Endodermal cell (in vitro differentiated cells): ENCODE measurements around the gene ARHGAP22. TPM values are rescaled to one million over a fixed set of nuclear protein-coding genes. Genes with fewer than 3 reads are reported as not detected.
A peak's percentile ranks its signal among the peaks of the same experiment; 100 is the strongest.

ENCODE experiments used
- DNase-seq: peaks from one replicate; pipeline ENCODE4 v3.0.0-alpha.2; 2017
- H3K27ac ChIP-seq: 2 replicates; pipeline ENCODE4 v1.5.1; 2013; ENCODE audit warnings: mild to moderate bottlenecking, low read depth, low read length, moderate library complexity
- H3K27me3 ChIP-seq: 2 replicates; pipeline ENCODE4 v1.6.1; 2013; ENCODE audit warnings: mild to moderate bottlenecking, low read length, moderate library complexity; ENCODE audit not compliant: insufficient read depth, control insufficient read depth, poor library complexity, severe bottlenecking
- H3K36me3 ChIP-seq: 2 replicates; pipeline ENCODE4 v1.7.0; 2013; ENCODE audit warnings: mild to moderate bottlenecking, low read length, moderate library complexity; ENCODE audit not compliant: control insufficient read depth, insufficient read depth
- H3K4me1 ChIP-seq: one replicate; pipeline ENCODE4 v1.7.0; 2013; ENCODE audit warnings: low read length; ENCODE audit not compliant: control insufficient read depth, insufficient read depth
- H3K4me3 ChIP-seq: 2 replicates; pipeline ENCODE4 v1.5.1; 2013; ENCODE audit warnings: mild to moderate bottlenecking, low read length, moderate library complexity
- H3K9ac ChIP-seq: 2 replicates; pipeline ENCODE4 v1.6.1; 2013; ENCODE audit warnings: mild to moderate bottlenecking, low read length, moderate library complexity; ENCODE audit not compliant: poor library complexity, severe bottlenecking; ENCODE audit errors: extremely low read depth
- H3K9me3 ChIP-seq: 2 replicates; pipeline ENCODE4 v1.6.1; 2013; ENCODE audit warnings: mild to moderate bottlenecking, low read length, moderate library complexity; ENCODE audit not compliant: control insufficient read depth
- H3K27ac Mint-ChIP-seq: 2 replicates; pipeline ENCODE4 v1.8.0; 2020; ENCODE audit warnings: mixed read lengths
- H3K27me3 Mint-ChIP-seq: 2 replicates; pipeline ENCODE4 v1.8.0; 2021; ENCODE audit warnings: mild to moderate bottlenecking, mixed read lengths; ENCODE audit not compliant: insufficient read depth
- H3K36me3 Mint-ChIP-seq: 2 replicates; pipeline ENCODE4 v1.8.0; 2020; ENCODE audit warnings: low read depth, mixed read lengths
- H3K4me1 Mint-ChIP-seq: 2 replicates; pipeline ENCODE4 v1.8.0; 2020; ENCODE audit warnings: mixed read lengths
- H3K4me3 Mint-ChIP-seq: 2 replicates; pipeline ENCODE4 v1.8.0; 2020; ENCODE audit warnings: mild to moderate bottlenecking, moderate library complexity, mixed read lengths
- H3K9me3 Mint-ChIP-seq: 2 replicates; pipeline ENCODE4 v1.8.0; 2020; ENCODE audit warnings: mild to moderate bottlenecking, mixed read lengths
- CTCF ChIP-seq: fragments of 200-600 bp; sonication (generic); conservative IDR thresholded peaks from 2 replicates; pipeline ENCODE4 v1.5.0; 2021; ENCODE audit warnings: antibody characterized with exemption, mild to moderate bottlenecking
- WGBS, 2 experiments: methylation state at CpG; one replicate each; pipeline versions ENCODE4 v1.1.5 to v1.1.7; 2013; ENCODE audit warnings: missing lambda C conversion rate in 2 of 2, mixed read lengths in 1 of 2; ENCODE audit not compliant: insufficient coverage in 1 of 2, insufficient read length in 1 of 2; 5-methylcytosine and 5-hydroxymethylcytosine counted together
- total RNA-seq, 2 donors: library from RNA; stranded (reverse); fragmentation: NEBNext Ultra II Directional in 1 of 2; extraction: Animal tissue kit (Norgen Biotek cat#: 25700) in 1 of 2; gene quantifications; 2 replicates in 1 of 2; 3 replicates in 1 of 2; pipeline ENCODE4 v1.2.1, GENCODE V29; 2021

The ARHGAP22 gene
- total RNA-seq, 2 donors from 2014 or later, result 10.3 to 14.1 TPM

- Histone ChIP-seq H3K9me3 (no peaks in the 10 kb centered on the region), H3K36me3 (peaks cover 15% of the 10 kb centered on the region), H3K27me3 (no peaks in the 10 kb centered on the region), H3K27ac (no peak overlapping the region), H3K9ac (no peak overlapping the region), H3K4me3 (no peak overlapping the region), H3K4me1 (peaks cover 15% of the 10 kb centered on the region)
- Mint-ChIP-seq H3K27me3 (no peaks in the 10 kb centered on the region), H3K4me3 (no peak overlapping the region), H3K36me3 (peaks cover 17% of the 10 kb centered on the region), H3K4me1 (peaks cover 19% of the 10 kb centered on the region), H3K27ac (peak overlapping the region; percentile 11), H3K9me3 (no peaks in the 10 kb centered on the region)
- WGBS, 2 experiments, result 86 to 98% methylated on average over 3 to 5 of the region's 5 CpGs
- DNase-seq, result no peak
- no peak for TF ChIP-seq CTCF
Observed at GRCh38 chr10:48418189-48418788, 186.6 kb downstream of the ARHGAP22 start.

- peaks cover 7% of the 10 kb centered on the region for H3K9me3 ChIP-seq
- peaks cover 5% of the 10 kb centered on the region for H3K9me3 Mint-ChIP-seq
- no peak overlapping the region for H3K4me3 Mint-ChIP-seq
- no peak overlapping the region for H3K4me3 ChIP-seq
- H3K27ac ChIP-seq, result no peak overlapping the region
- H3K36me3 Mint-ChIP-seq, result peaks cover 26% of the 10 kb centered on the region
- 87 to 100% methylated on average over 1 of the region's 1 CpG for WGBS, 2 experiments
- no peaks in the 10 kb centered on the region for H3K27me3 ChIP-seq
- peaks cover 17% of the 10 kb centered on the region for H3K4me1 Mint-ChIP-seq
- DNase-seq, result no peak
- no peak overlapping the region for H3K9ac ChIP-seq
- no peak for TF ChIP-seq CTCF
- H3K4me1 ChIP-seq, result peaks cover 15% of the 10 kb centered on the region
- peaks cover 24% of the 10 kb centered on the region for H3K36me3 ChIP-seq
- H3K27ac Mint-ChIP-seq, result peak overlapping the region; percentile 52
- H3K27me3 Mint-ChIP-seq, result no peaks in the 10 kb centered on the region
Observed at GRCh38 chr10:48417374-48417773, 187.5 kb downstream of the ARHGAP22 start.

GRCh38 chr10:48416584-48417232, 188.2 kb downstream of the ARHGAP22 start:
- Histone ChIP-seq H3K9me3 (peaks cover 14% of the 10 kb centered on the region), H3K4me1 (peaks cover 15% of the 10 kb centered on the region), H3K36me3 (peaks cover 30% of the 10 kb centered on the region), H3K9ac (no peak overlapping the region), H3K27ac (no peak overlapping the region), H3K4me3 (no peak overlapping the region), H3K27me3 (no peaks in the 10 kb centered on the region)
- no peak overlapping the region for H3K27ac Mint-ChIP-seq
- H3K4me1 Mint-ChIP-seq, result peaks cover 17% of the 10 kb centered on the region
- peaks cover 32% of the 10 kb centered on the region for H3K36me3 Mint-ChIP-seq
- 93% methylated on average over 2 of the region's 2 CpGs; no CpG with 5 or more reads in 1 of the 2 experiments for WGBS, 2 experiments
- no peak for TF ChIP-seq CTCF
- H3K9me3 Mint-ChIP-seq, result peaks cover 12% of the 10 kb centered on the region
- H3K27me3 Mint-ChIP-seq, result no peaks in the 10 kb centered on the region
- H3K4me3 Mint-ChIP-seq, result no peak overlapping the region
- no peak for DNase-seq
